Measurements from ENCODE around the gene MSH2.
A peak's percentile ranks its signal among the peaks of the same experiment; 100 is the strongest.
"Not testable (repeated sequence)": the region's sequence is repeated elsewhere in the genome, so short reads cannot be mapped to it uniquely, and the experiment has no call there.

MSH2 gene

DNA sequence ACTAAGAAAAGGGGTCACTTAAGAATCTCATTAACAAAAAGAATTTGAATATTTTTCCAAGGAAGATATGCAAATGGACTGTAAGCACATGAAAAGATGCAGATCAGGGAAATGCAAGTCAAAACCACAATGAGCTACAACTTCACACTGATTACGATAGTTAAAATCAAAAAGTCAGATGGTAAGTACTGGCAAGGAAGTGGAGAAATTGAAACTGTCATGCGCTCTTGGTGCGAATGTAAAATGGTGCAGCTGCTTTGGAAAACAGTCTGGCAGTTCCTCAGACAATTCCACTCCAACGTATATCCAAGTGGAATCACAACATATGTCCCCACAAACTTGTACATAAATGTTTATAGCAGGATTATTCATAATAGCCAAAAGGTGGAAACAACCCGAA is 81.4 kb downstream of the MSH2 start:
- no peak for DNase-seq (ENCODE audit: low spot score)

DNA sequence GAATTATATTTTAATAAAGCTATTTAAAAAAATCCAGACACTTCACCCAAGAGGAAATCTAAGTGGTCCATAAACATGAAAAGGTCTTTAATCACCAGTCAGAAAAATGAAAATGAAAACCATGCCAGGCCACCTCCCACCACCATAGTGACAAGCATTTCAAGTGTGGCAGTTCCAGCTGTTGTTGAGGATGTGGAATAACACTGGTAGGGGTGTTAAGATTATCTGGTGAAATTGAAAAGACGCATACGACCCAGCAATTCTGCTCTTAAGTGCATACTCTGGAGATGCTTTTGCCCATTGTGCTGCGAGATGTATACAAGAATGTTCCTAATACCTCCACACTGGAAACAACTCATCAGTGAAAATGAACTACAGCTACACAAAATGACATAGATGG is 82.2 kb downstream of the MSH2 start:
- no peak for DNase-seq (ENCODE audit: low spot score)

DNA sequence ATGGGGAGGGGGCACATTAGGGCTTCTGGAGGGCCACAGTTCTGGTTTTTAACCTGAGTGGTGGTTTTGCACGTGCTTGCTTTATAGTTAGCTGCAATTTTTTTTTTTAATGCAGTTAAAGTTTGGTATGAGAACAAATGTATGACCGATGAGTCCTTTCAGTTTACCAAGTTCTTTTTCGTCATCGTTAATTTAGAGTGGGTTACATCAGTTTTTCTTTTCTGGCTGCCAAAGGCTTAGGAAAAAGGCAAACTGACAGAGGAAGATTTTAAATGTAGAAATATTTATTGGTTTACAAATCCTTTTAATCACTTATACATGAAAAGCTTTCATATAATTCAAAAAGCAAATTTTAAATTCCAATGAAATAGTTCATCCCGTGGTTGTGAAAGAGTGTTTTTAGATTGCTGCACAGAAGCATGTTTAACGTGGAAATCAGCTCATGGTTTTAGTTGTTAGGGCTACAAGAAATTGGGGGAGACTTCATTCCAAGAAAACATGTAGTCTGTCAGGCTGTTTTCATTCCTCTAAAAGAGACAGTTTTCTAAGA is 82.9 kb downstream of the MSH2 start:
- DNase-seq (ENCODE audit: low spot score), result no peak

DNA sequence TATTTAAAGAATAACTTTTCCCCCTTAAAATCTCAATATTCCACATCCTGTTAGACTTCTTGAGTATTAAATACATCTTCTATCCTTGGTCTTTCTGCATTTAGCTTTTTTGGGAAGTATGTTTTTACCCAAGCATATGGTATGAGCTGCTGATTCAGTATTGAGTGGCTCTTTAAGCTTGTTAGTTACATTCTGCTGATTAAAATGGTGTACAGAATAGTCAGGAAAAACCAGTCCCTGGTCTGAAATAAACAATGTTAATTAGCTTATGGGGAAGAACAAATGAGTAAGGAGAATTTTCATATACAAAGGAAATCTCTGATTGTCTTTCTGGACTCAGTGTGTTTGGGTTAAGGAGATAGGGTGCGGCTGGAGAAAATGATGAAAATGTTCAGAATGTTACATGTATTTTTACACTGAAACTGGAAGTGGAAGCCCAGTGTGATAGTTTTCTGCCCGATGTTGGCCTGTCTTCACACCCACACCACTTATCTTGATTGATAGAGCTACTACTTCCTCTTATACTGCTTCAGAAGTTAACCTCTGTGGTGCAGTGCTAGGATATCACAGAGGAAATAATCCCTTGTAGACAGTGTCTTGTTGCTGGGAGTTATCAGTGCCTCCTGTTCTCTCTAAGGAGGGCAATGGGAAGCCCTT is 84.0 kb downstream of the MSH2 start:
- DNase-seq (ENCODE audit: low spot score), result peak; percentile 9

DNA sequence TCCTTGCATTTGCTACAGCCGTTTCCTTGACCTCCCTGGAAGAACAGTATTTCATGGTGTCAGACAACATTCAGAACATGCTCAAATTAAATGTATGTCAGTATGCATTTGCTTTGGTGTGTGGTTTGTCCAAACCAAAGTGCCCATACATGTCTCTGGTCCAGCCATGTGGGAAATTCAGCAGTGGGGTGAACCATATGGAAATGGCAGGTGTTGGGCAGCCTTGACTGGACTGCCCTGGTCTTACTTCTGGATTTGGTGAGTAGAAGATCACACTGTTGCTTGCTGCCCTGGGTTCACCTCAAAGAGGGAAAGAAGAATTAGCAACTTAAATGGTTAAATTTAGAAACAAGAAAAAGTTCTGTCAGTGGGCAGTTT is 84.5 kb downstream of the MSH2 start:
- no peak for DNase-seq (ENCODE audit: low spot score)

DNA sequence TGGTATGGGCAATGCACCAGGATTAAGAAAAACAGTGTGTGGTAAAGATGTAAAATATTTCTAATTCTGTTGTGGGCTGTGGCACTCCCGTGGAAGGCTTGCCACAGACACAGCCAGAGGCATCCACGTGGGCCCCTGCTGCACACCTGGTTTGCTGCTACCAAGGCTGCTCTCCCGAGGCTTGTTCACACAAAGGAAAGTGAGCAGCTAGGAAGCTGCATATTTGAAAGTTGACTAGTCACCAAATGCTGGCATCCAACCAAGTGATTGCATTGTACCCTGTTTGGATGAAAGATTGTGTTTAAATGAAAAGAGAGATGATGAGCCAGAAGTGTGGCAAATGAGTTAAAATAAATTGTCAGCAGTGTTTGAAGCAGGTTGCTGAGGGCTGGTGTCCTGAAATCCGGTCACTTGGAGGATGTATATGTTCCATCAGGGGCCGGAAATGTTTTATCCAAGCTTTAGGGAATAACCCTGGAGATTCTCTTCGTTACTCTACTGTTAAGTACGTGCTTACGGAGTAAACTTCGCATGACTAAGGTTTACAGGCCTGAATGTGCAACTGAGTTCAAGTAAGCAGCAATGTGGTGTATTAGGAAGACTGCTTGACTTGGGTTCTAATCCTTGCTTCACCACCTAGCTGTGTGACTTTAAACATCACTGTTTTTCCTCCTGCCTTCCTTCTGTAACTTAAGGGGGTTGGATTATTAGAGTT is 86.1 kb downstream of the MSH2 start:
- DNase-seq (ENCODE audit: low spot score), result no peak

DNA sequence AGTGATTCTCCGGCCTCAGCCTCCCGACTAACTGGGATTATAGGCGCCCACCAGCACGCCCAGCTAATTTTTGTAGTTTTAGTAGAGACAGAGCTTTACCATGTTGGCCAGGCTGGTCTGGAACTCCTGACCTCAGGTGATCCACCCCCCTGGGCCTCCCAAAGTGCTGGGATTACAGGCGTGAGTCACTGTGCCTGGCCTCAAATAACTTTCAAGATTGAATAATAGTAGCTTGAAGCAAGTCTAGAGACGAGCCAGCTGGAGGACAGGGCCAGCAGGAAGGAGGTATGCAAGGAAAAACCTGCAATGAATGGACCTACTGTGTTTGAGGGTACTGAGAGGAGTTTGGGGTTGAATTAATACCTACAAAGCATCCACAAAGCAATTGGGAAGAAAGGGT is 87.5 kb downstream of the MSH2 start:
- DNase-seq (ENCODE audit: low spot score), result no peak

DNA sequence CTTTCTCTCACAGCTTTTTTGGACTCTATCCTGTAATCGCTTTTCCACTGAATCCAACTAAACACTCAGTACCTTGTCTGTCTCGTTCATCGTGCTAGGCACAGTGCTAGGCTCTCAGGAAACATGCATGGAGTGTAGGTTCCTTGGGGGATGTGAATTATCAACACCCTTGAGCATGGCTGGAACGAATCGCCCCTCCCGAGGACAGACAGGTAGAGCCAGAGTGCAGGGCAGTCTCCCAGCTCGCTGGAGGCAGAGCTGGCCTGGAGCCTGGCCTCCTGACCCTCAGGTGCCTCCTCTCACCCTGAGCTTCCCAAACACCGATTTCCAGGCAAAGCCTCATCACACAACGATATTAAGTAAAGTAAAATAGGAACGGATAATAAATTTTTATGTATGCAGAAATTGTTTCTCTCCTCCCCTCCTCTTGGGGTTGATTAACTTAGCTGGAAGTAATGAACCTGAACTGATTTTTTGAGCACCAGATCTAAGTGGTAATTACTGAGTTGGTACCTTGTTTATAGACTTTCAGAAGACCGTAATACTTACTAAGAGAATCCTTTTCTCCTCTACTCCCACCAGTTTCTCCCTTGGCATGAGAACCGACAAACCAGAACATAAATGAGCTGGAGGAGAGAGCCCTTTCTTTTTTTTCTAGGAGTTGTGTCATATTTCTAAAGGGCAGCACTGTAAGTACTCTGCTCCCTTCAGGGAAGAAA is 90.5 kb downstream of the MSH2 start:
- no peak for DNase-seq (ENCODE audit: low spot score)

DNA sequence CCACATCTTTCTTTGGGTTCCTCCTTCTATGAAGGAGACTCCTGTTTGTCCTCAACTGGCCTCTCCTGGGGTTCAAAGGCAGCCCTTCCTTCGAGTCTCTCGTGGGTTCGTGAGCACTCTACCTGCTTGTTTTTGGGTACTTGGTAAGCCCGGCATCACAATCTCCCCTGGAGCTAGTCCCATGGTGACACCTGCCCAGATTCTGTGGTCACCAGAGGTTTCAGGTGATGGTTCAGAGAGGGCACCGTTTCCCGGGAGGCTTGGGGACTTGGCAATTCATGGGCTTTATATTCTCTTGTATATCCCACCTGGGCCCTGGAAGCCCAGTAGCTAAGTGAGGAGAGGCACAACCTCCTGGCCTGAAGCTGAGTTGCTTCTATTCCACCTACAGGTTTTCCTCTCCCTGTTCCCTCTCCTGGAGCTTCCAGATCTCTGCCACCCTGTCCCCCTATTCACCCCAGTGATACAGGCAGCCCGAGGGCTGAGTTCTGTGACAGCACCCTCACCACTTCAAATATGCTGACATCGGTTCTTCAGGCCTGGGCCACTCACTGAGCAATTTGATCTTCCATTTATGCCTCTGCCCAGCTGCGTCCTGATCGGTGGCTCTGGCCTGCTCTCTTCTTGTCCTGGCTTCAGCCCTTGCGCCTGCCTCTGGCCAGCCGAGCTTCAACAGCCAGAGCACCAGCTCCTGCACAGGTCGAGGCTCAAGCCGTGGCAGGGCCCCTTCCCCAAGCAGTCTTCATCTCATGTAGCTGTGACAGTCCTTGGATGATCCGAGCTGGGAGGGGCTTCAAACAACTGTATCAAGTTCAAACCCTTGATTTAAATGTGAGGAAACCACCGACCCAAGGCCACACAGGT is 91.5 kb downstream of the MSH2 start:
- DNase-seq (ENCODE audit: low spot score), result no peak

DNA sequence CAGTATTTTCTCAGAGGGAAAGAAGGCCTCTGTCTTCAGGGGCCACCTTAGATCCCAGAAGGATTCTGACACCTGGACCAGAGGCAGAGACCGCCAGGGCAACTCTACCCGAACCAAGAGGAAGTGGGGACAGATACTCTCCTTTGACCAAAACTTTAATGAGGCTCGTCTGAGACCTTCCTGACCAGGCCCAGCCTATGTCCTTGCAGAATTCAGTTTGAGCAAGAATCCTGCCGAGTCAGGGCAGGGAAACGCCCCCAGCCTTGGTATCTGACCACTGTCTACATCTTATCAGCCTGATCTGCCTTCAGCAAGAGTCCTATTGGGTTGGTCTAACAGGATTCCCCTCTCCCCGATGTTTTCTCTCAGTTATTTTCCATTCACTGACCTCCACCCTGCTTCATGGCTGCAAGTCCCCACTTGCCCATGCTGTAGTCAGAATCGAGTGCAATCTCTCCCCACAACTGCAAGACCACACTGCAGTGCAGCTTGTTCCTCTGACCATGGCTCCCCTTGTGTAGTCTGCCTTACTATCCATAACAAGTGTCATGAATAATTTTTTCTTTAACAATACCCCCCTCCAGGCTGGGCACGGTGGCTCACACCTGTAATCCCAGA is 95.0 kb downstream of the MSH2 start:
- DNase-seq (ENCODE audit: low spot score), result no peak

DNA sequence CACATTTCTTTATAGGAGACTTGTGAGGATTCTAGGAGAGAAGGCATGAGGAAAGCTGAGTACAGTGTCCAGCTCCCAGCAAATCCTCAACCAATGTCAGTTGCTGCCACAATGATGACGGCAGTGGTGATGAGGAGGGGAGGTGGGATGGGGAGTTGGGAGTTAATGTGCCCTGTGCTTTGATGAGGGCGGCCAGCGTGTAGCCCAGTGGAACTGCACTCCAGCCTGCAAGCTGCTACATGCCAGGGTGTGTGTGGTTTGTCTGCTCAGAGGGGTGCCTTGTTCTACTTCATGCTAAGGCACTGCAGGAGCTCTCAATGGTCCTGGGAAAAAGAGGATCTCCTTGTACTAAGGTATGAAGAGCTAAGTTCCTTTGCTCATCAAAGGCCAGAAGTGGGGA is 96.1 kb downstream of the MSH2 start:
- DNase-seq (ENCODE audit: low spot score), result no peak

DNA sequence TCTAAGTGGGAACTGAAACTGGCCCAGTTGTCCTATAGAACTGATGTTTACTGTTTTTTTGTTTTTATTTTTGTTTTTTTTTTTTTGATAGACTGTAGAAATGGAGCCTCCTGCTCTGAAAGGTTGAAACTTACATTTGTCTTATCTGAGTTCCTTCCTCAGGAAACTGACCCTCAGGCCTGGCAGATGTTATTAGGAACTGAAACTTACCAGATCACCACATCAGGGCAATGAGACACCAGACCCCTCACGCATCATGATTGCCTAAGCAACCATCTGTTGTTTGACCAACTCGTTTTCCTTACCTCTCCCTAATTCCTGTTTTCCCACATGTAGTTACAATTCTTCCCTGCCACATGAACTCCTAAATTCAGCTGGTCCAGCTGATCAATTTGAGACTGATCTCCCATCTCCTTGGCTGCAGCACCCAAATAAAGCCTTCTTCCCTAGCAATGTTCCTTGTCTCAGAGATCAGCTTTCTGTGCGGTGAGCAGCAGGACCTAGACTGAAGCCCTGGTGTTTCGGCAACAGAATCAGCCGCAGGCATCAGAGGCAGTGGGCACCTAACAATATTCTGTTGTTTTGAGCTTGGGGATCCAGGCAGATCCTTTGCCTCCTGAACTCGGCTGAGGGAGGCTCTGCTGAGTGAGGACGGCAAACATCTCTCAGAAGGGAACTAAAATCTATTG is 96.8 kb downstream of the MSH2 start:
- no peak for DNase-seq (ENCODE audit: low spot score)

DNA sequence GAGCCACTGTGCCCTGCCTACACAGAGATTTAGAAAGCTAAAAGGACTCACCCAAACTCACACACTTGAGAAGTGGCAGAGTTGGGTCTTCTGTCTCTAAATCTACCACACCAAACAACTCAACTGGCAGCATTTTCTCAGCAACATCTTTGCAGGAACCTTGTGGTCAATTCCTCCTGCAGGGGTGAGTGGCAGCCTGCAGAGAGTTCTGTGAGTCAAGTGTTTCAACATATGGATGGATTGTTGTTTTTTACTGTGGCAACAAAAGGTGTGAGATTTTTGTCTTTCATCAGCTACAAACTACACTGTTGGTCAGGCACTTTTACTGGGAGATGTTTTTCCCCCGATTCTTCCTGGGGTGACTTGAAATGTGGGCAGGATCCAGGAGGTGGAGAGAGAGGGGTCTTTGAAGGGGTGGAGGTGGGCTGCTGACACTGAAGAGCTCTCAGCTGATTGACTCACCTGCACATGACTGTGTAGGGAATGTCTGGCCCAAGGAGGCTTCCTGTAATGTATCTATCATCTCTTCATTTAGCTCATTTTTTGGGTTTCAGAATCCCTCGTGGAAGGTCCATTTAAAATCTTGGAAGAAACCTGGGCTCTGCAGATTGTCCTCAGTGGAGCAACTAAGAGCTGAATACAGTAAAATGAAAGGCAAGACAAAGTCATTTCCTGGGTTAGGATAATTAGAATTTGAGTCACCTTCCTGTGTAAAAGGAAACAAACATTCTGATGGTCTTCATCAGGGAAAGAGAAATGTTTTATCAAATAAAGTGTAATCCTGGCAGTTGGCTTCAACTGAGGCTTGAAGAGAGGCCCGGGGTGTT is 98.6 kb downstream of the MSH2 start:
- DNase-seq (ENCODE audit: low spot score), result peak; percentile 39

DNA sequence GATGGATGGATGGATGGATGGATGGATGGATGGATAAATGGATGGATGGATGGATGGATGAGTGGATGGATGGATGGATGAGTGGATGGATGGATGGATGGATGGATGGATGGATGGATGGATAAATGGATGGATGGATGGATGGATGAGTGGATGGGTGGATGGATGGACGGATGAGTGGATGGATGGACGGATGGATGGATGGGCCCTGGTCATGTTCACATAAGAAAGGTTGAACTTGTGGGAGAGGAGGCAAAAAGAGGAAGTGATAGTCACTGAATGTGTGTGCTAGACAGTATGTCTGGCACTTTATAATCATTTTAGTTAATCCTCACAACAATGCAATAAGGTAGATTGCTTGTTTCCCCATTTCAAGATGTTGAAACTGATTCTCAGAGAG is 99.5 kb downstream of the MSH2 start:
- DNase-seq (ENCODE audit: low spot score), result not testable (repeated sequence)

DNA sequence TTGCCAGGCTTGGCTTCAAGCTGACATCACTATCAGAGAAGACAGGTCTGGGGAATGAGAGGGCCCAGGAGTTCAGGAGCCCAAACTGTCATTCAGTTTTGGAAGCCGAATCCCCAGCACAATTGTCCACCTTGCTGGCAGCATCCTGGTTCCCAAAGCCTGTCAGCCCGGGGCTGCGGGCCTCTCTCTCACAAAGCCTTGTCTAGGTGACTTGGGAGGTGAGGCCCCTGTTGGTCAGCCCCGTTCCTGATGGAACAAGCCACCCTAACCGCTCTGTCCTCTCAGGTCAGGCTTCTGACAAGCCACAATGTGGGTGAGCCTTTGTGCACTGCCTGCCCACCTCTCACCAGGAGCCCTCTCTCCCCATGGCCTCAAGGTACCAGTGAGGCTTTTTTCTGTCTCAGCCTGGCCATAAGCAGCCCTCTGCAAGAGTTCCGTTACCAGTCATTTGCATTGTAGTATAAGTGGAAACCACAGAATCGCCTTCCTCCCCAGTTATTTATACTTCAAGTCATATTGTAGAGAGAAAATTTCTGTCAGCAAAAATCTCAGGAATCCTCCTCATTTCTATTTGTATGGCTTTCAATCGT is 100.6 kb downstream of the MSH2 start:
- DNase-seq (ENCODE audit: low spot score), result no peak

DNA sequence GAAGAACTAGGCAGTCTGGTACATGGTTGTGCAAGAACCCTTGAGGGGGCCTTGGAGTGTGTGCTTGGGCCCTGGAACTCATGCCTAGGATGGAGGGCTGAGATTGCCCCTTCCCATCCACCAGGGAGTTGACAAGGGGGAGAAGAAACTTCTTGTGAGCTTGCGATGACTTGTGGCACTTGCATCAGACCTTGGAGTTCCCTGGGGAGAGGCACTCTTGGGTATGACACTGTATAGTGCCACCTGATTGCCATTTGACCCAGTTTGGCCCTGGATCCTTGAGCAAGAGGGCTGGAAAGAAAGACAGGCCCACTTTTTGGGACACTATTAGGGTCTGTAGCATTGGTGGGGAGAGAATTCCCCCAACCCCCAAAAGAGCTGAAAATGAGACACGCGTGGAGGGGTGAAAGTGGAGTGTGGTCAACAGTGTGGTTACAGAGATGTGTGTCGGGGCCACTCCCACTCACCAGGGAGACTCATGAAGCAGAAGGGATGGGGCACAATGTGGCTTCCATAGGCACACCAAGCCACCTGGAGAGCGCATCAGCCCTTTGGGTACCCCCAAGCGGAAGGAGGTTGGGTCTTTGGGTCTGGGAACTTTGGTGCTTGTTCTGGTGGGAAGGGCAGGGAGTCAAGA is 101.3 kb downstream of the MSH2 start:
- no peak for DNase-seq (ENCODE audit: low spot score)

DNA sequence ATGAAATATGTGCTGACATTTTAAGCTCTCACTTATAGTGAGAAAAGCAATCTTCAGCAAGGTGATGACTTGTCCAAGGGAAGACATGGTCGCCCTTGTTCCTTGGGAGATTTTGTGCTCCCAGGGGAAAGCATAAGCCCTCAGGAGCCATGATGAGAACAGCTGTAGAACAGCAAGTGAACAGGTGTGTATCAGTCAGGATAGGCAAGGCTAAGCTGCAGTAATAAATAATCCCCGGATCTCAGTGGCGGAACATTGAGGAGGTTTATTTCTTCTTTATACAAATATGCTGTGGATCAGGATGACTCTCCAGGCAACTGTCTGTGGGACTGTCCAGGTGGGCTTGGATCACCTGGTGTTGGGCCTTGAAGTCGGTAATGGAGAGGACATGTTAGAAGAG is 103.1 kb downstream of the MSH2 start:
- DNase-seq (ENCODE audit: low spot score), result no peak

DNA sequence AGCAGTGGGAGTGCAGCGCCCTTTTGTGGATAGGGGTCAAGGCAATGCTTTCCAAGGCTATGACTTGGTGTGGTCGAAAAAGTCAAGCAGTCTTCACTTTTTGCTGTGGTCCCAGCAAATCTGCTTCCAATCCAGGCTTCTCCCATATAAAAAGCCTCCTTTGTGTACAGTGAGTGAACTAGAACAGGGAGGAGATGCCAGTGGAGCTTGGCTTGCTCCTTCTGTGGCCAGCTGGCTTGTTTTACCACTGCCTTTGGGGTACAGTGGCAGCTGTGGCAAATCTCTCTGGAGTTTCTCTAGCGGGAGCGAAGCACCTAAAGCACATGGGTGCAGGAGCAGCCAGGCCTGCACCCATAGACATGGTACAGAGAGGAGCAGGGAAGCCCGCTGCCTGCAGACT is 103.5 kb downstream of the MSH2 start:
- no peak for DNase-seq (ENCODE audit: low spot score)

DNA sequence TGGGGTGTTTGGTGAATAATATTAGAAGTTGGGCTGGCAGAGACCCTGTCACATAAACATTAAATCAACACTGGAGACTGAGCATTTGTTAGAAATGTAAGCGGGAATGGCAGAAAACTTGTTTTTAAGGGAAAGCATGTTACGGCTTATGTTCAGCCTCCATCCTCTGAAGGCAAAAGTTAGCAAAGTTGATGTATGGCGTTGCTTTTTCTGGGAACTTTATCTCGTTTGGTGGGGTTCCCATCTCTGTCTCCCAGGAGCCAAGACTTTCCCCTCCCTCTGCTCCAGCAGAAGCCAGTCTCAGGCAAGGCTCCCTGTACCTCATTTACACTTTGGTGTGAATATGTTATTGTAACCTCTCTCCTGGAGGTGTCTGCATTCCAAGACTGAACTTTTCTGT is 105.1 kb downstream of the MSH2 start:
- DNase-seq (ENCODE audit: low spot score), result no peak

Measured in activated CD4-positive, alpha-beta T cell treated with anti-CD3 and anti-CD28 coated beads, Interleukin-2, Interleukin-4, amounts not matched to agents 100 ng/mL and 50 ng/mL, durations not matched to agents 16 hours and 8 hours (primary cell).